DMS153 (cell line): ENCODE data around the gene IL17RC.
"Not testable (repeated sequence)": the region's sequence is repeated elsewhere in the genome, so short reads cannot be mapped to it uniquely, and the experiment has no call there.

Experiments
- DNase-seq: peaks from one replicate; lab custom pipeline; 2025; lab: John Stamatoyannopoulos, UW

The IL17RC gene

GRCh38 chr3:9916734-9917680 lies at the start of gene IL17RC:
TSS of gene IL17RC (plus strand) at chr3:9917098. CDS start at chr3:9917316, 218 bp downstream.
- DNase-seq = peak; percentile 36

DNA sequence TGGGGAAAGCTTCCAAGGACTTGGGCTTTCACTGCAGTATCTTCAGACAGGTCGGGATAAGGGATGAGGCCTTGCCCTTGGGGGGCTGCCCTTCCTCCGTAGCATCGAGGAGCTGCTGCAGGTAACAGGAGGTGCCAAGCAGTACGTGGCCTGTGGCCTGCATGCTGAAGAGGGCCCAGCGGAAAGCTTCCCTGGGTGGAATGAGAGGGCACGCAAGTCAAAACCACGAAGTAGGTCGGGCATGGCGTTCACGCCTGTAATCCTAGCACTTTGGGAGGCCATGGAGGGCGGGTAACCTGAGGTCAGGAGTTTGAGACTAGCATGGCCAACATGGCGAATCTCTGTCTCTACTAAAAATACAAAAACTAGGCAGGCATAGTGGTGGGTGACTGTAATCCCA lies 49.8 kb upstream of the IL17RC start:
- no peak for DNase-seq

GRCh38 chr3:9869955-9870354 lies 46.9 kb upstream of the IL17RC start:
- DNase-seq = no peak

- no peak for DNase-seq
Measured at GRCh38 chr3:9870978-9871377, 45.9 kb upstream of the IL17RC start.

GRCh38 chr3:9872067-9872466 lies 44.8 kb upstream of the IL17RC start:
- DNase-seq = not testable (repeated sequence)

GRCh38 chr3:9875448-9875847 lies 41.5 kb upstream of the IL17RC start:
- peak; percentile 52 for DNase-seq

- not testable (repeated sequence) for DNase-seq
Measured at GRCh38 chr3:9876255-9876654, 40.6 kb upstream of the IL17RC start.

DNA sequence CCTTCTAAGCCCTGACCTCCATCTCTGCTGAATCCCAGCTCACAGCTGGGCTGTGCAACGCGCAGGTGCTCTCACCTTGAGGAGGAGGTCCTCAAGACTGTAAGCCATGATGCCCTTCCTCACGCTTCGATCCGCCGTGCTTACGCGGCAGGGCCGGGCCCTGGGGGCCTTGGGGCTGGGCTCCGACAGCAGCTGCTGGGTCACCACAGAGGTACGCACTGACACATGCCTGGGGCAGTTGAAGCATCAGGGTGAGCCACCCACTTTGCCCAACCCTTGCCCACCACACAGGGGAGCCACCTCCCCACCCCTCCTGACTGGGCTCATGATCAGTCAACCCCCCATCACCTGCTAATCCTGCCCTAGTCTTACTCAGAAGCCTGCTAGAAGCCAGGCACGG lies 39.9 kb upstream of the IL17RC start:
- DNase-seq = no peak

- no peak for DNase-seq
Measured at GRCh38 chr3:9878700-9879099, 38.2 kb upstream of the IL17RC start.

DNA sequence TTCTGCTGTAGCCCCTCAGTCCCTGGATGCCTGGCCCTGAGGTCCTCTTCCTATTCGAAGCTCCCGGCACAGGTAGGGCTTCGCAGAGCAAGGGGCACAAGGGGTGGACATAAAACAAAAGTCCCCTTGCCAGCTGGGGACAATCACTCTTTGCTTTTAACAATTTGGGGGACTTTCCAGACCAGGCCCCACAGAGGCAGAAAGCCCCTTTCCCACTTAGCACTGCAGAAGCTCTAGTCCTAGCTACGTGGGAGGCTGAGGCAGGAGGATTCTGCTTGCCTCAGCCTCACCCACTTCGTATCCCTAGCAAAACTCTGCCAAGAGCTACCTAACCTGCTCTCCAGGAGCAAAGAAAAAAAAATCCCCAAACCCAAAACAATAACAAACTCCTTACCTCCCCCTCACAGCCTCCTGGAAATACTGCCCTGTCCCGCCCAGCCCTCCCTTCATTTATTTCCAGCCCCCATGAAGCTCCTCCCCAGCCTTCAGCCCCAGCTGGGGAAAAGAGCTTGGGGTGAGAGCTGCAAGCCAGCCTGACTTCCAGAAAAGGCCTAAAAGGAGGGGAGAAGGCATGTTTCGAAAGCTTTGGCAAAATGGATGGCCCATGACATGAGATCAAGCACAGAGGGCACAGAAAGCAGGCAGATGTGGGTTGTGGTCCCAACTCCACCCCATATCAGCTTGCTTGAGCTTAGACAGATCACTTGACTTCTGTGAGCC lies 36.9 kb upstream of the IL17RC start, which contains the start of gene CIDEC:
CIDEC (minus strand) TSS at position 424 of the 720 bp plus-strand sequence. CDS start 1,767 bp downstream, outside the sequence.
- no peak for DNase-seq

DNA sequence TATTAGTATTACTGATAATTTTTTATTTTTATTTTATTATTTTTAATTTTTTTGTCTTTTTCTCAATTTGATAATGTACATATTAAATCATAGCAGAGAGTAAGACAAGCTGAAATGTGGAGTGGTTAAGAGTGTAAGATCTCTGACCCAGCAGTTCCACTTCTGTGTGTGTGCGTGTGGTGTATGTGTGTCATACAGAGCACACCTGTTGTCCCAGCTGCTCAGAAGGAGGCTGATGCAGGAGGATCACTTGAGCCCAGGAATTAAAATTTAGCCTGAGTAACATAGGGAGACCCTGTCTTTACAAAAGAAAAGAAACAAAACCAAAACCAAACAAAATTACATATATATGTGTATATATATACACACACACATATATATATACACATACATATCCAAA lies 35.5 kb upstream of the IL17RC start:
- no peak for DNase-seq

- no peak for DNase-seq
Measured at GRCh38 chr3:9883706-9884554, 33.0 kb upstream of the IL17RC start.

DNA sequence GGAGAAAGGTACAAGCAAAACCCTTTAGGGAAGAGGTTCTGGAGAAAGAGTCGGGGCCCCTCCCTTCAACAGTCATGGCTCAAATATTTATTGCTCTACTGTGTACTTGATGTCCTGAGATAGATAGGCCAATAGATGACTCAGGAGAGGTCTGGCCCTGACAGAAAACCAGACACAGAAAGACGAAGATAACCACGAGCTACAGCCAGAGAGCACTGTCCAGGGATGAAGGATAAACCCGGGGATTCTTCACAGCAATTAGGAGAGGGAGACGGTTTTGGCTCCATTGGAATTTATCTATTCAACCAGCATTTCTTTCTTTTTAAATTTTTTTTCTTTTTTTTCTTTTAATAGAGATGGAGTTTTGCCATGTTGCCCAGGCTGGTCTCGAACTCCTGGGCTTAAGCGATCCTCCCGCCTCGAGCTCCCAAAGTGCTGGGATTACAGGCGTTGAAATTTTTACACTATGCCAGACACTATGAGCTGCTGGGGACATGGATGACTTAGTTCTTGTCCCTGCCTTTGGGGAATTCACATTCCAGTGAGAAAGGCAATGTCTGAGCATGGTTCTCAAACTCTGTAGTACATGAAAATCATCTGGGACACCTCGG lies 32.2 kb upstream of the IL17RC start:
- DNase-seq = no peak

GRCh38 chr3:9886328-9886727 lies 30.6 kb upstream of the IL17RC start:
- no peak for DNase-seq

DNA sequence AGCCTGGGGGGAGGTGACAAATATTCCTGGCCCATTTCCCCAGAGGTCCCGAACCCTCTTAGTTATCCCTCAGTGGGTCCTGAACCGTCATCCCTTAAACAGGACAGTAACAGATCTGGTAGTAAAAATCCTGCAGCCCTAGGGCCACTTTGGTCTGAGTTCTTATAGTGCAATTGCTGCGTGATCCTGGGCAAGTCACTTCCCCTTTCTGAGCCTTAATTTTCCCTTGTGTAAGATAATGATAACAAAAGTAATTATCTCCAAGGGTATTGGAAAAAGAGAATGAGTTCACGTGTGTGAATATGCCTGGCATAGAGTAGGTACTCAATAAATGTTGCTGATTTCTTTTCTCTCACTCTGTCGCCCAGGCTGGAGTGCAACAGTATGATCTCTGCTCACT lies 29.4 kb upstream of the IL17RC start:
- DNase-seq = no peak

DNA sequence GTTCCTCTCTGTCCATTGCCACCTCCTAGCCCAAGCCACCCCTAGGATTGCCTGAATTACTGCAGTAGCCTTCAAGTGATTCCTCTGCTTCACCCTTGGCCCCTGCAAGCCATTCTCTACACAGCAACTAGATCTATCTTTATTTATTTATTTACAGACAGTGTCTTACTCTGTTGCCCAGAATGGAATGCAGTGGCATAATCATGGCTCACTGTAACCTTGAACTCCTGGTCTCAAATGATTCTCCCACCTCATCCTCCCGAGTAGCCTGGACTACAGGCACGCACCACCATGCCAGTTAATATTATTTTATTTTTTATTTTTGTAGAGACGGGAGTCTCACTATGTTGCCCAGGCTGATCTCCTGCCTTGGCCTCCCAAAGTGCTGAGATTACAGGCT lies 28.4 kb upstream of the IL17RC start:
- DNase-seq = no peak

DNA sequence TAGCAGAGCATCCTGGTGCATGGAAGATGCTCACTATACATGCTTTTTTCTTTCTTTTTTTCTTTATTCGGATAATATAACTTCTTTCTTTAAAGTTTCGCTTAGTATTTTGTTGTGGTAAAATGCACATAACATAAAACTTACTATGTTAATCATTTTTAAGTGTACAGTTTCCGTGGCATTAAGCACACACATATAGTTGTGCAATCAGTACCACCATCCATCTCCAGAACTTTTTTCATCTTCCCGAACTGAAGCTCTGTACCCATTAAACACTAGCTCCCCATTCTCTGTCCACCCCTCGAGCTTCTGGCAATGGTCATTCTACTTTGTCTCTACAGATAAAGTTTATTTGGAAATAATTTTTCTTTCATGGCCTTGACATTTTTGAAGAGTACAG lies 27.5 kb upstream of the IL17RC start:
- DNase-seq = no peak

DNA sequence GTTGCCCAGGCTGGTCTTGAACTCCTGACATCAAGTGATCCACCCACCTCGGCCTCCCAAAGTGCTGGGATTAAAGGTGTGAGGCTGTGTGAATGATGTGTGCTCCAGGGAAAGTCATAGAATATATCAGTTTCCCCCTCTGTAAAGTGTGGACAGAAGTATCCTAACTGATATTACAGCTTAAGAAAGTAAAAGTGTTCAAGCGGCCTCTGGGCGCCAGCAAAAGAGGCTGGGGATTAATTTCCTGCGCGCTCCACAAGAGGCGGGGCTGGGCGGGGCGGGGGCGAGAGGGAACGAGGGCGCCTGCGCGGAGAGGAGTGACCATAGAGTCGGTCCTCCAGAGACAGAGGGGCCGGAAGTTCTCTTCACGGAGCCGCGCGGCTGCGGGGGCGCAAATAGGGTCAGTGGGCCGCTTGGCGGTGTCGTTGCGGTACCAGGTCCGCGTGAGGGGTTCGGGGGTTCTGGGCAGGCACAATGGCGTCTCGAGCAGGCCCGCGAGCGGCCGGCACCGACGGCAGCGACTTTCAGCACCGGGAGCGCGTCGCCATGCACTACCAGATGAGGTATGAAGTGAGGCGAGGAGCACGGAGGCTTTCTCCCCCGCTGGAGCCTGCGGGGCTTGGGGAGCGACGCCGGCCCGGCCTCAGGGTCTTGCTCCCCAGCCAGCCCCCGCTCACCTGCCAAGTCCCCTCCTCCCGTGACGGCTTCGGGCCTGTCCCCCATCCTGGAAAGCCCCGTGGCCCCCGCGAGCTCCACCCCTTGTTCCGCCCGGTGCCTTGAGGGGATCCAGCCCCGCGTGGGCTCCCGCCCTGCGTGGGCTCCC lies 26.4 kb upstream of the IL17RC start, which contains the start of gene JAGN1:
JAGN1 (plus strand) TSS at position 362 of the 823 bp plus-strand sequence; CDS start at position 475, 113 bp downstream.
- DNase-seq = peak; percentile 46

DNA sequence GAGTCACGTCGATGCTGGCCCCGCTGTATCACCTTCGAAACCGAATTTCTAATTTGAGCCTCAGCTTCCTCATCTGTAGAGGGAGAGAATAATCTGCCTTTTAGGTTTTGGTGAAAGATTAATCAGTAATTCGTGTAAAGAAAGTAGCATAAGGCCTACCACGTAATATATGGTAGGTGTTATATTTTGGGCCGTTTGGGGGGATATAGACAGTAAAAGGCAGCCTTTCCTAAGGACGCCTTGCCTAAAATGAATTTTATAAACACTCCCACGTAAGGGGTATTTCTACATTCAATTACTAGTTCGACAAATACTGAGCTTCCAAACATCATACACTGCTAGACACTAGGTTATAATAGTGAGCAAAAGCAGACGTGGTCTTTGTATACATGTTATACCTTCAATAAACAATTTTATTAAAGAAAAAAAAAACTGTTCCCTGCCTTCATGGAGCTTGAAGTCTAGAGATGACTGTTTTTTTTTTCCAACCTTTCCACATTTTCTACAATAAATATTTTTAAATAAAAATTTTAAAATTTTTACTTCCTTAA lies 25.8 kb upstream of the IL17RC start:
- DNase-seq = no peak

DNA sequence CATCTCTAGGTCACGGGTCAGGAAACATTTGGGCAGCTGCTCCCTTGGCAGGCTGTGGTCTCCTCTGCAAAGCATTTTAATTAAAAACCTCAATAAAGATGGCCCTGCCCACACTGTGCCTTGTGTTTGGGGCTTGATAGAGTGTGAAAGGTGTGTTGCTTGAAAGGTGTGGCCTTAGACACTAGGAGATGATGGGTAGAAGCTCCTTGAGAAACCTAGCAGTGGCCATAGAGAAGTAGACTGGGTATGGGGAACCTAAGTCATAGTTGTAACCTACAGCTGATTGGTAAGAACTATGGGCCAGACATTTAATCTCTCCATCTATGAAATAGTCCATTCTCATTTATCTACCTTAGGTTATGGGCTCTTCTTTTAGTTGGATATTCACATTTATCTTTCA lies 23.2 kb upstream of the IL17RC start:
- DNase-seq = no peak
